NCI-H2029 treated with DMSO at 0.1 percent for 48 hours (cell line): ENCODE measurements around the gene ISY1.
"Not testable (repeated sequence)": the region's sequence is repeated elsewhere in the genome, so short reads cannot be mapped to it uniquely, and the experiment has no call there.

Source experiments
- DNase-seq: peaks from one replicate; lab custom pipeline; 2025; lab: John Stamatoyannopoulos, UW

Gene ISY1

GRCh38 chr3:129160891-129161859 lies at the start of gene ISY1:
Gene ISY1 (minus strand): TSS chr3:129161063. CDS start chr3:129160975, 88 bp downstream.
- DNase-seq, result peak; percentile 76

GRCh38 chr3:129207479-129207878 lies 46.6 kb upstream of the ISY1 start:
- DNase-seq, result no peak

GRCh38 chr3:129205109-129205832 lies 44.4 kb upstream of the ISY1 start:
- DNase-seq, result no peak

GRCh38 chr3:129204473-129204872 lies 43.6 kb upstream of the ISY1 start:
- DNase-seq, result no peak

GRCh38 chr3:129199366-129199765 lies 38.5 kb upstream of the ISY1 start:
- no peak for DNase-seq

GRCh38 chr3:129197321-129197720 lies 36.5 kb upstream of the ISY1 start:
- DNase-seq, result no peak

- DNase-seq, result no peak
Observed at GRCh38 chr3:129196601-129197000, 35.7 kb upstream of the ISY1 start.

GRCh38 chr3:129195731-129196256 lies 34.9 kb upstream of the ISY1 start:
- DNase-seq, result no peak

- not testable (repeated sequence) for DNase-seq
Observed at GRCh38 chr3:129189793-129190192, 28.9 kb upstream of the ISY1 start.

GRCh38 chr3:129187857-129188256 lies 27.0 kb upstream of the ISY1 start:
- no peak for DNase-seq

- no peak for DNase-seq
Observed at GRCh38 chr3:129185783-129186182, 24.9 kb upstream of the ISY1 start.

- DNase-seq, result not testable (repeated sequence)
Observed at GRCh38 chr3:129184784-129185542, 24.1 kb upstream of the ISY1 start.

GRCh38 chr3:129184396-129184657 lies 23.5 kb upstream of the ISY1 start:
- DNase-seq, result no peak

GRCh38 chr3:129183569-129184395 lies 22.9 kb upstream of the ISY1 start, which contains the start of gene CNBP:
Gene CNBP (minus strand): TSS chr3:129183896. CDS start chr3:129171757, 12,139 bp downstream.
- DNase-seq, result peak; percentile 31

GRCh38 chr3:129182390-129183185 lies 21.7 kb upstream of the ISY1 start:
- no peak for DNase-seq

- no peak for DNase-seq
Observed at GRCh38 chr3:129181819-129182218, 21.0 kb upstream of the ISY1 start.

GRCh38 chr3:129180461-129180860 lies 19.6 kb upstream of the ISY1 start:
- no peak for DNase-seq

- no peak for DNase-seq
Observed at GRCh38 chr3:129176051-129176450, 15.2 kb upstream of the ISY1 start.

- DNase-seq, result no peak
Observed at GRCh38 chr3:129173725-129174124, 12.9 kb upstream of the ISY1 start.

- DNase-seq, result no peak
Observed at GRCh38 chr3:129173206-129173605, 12.3 kb upstream of the ISY1 start.
